ENCODE results near the gene NOTCH4. TPM values are rescaled to one million over a fixed set of nuclear protein-coding genes. Genes with fewer than 3 reads are reported as not detected.
"Not testable (repeated sequence)": the region's sequence is repeated elsewhere in the genome, so short reads cannot be mapped to it uniquely, and the experiment has no call there.

NOTCH4 gene
- 1.1 and 2.7 TPM in 2 replicates for total RNA-seq (2014; rRNA removed; shearing (Covaris generic))
- 1.0 and 1.4 TPM in 2 replicates for polyA plus RNA-seq (2015; cell fraction: cytosol; rRNA removed)
- 1.7 and 2.3 TPM in 2 replicates for polyA plus RNA-seq (2015; cell fraction: nucleus; rRNA removed)

DNA sequence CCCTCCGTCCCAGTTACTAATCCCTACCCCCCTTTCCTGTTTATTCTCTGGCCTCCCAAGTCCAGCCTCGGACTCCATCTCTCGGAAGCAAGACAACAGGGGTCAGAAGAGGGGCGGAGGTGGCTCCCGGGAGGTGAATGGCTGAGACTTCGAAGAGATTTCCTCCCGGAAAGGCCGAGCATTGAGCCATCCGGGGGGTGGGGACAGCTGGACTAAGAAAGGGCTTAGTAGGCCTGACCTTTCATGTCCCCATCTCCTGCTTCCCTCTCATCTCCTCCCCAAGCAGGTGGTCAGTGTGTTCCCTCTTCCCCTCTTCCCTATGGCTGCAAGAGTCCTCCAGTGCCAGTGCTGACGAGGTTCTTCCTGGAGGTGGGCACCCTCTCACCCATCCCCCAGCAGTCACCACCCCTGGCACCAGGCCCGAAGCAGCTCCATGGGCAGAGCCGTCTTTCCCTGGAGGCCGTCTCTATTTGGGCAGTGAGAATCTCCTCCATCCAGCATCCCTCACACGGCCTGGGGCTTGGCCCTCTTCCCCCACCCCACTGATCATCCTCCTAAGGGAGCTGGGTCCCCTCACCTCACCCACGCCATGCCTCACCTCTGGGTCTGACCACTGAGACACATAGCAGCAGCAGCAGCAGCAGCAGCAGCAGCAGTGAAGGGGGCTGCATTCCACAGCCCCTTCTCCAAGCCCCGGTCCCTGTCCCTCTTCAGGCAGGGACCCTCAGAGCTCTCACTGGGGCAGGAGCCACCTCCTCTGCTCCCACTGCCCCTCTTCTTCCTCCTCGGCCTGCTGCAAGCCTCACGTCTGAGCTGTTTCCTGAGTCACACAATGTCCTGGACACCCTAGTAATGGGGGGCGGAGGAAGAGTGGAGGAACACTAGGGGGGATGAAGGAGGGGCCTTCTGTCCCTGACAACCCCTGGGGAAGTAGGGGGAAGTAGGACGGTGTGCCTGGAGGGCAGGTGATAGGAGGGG, at the start of gene NOTCH4:
Gene NOTCH4, minus strand, starts transcription at position 810 of the 978 bp plus-strand sequence. Its CDS starts 139 bp downstream, at position 671.
- DNase-seq (ENCODE audit: low read depth), result no peak

DNA sequence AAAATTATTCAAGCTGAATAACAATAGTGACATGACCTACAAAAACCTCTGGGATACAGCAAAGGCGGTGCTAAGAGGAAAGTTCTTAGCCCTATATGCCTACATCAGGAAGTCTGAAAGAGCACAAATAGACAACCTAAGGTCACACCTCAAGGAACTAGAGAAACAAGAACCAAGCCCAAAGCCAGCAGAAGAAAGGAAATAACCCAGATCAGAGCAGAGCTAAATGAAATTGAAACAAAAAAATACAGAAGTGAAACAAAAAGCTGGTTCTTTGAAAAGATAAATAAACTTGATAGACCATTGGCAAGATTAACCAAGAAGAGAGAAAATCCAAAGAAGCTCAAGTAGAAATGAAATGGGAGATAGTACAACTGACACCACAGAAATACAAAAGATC, 47.6 kb upstream of the NOTCH4 start:
- DNase-seq (ENCODE audit: low read depth), result no peak

DNA sequence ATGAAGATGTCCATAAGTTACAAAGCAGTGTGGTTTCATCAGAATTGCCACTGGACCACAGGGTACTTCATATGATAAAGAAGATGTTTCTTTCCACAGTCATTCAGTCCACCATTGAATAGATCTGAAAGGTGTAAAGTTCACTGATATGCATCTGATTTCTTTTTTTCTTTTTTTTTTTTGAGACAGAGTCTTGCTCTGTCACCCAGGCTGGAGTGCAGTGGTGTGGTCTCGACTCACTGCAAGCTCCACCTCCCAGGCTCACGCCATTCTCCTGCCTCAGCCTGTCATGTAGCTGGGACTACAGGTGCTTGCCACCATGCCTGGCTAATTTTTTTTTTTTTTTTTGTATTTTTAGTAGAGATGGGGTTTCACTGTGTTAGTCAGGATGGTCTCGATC, 44.6 kb upstream of the NOTCH4 start:
- not testable (repeated sequence) for DNase-seq (ENCODE audit: low read depth)

DNA sequence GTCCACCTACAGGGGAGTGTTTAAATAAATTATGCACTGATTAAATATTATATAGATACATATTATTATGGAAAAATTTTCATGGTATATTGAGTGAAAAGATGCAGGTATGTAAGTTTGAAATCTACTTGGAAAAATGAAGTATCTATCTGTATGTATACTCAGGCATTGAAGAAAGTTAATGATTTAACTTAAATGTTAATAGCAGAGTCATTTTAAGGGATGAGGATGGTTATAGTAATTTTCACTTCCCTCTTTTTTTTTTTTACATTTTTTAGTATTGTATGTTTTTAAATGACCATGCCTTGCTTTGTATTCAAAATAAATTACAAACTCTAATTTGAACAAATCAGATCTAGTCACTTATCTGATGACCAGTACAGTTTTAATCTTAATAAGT, 43.2 kb upstream of the NOTCH4 start:
- DNase-seq (ENCODE audit: low read depth), result no peak

DNA sequence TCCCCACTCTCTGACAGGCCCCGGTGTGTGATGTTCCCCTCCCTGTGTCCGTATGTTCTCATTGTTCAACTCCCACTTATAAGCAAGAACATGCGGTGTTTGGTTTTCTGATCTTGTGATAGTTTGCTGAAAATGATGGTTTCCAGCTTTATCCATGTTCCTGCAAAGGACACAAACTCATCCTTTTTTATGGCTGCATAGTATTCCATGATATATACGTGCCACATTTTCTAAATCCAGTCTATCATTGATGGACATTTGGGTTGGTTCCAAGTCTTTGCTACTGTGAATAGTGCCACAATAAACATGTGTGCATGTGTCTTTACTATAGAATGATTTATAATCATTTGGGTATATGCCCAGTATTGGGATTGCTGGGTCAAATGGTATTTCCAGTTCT, 33.4 kb upstream of the NOTCH4 start:
- not testable (repeated sequence) for DNase-seq (ENCODE audit: low read depth)

DNA sequence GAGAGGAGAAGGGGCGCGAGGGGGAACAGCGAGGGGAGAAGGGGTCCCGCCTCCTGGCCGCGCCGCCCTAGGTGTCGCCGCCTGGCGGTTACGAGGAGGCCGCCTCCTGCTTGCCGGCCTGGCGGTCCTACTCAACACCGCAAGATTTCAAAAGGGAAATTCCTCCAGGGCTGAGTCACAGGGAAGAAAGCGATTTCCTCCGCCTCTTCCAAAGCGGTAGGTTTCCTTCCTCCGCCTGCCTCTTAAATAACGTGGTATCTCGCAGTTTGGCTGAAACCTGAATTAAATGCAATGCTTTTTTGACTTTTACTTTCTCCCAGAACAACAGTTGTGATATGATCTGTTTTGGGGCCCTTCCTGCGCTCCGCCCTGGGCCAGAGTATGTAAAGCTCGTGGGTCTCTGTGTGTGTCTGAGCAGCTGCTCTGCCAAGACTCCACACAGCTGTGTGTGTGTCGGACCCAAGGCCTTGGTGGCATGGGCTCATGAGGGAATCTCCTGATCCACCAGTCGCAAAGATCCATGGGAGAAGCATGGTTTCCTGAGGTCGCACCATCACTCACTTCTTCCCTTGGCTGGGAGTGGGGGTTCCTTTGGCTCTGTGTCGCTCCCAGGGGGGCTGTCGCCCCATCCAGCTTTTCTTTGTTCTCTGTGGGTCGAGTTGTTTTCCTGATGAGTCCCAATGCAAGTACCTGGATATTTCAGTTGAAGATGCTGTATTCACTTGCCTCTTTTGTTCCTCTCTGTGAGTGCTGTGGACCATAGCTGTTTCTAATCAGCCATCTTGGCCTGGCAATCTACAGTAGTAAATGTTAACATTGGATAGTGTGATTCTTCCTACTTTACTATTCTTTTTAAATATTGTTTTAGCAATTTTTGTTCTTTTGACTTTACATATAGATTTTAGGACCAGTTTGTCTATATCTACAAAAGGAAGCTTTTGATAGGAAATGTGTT, 31.6 kb upstream of the NOTCH4 start:
- peak; percentile 89 for DNase-seq (ENCODE audit: low read depth)

DNA sequence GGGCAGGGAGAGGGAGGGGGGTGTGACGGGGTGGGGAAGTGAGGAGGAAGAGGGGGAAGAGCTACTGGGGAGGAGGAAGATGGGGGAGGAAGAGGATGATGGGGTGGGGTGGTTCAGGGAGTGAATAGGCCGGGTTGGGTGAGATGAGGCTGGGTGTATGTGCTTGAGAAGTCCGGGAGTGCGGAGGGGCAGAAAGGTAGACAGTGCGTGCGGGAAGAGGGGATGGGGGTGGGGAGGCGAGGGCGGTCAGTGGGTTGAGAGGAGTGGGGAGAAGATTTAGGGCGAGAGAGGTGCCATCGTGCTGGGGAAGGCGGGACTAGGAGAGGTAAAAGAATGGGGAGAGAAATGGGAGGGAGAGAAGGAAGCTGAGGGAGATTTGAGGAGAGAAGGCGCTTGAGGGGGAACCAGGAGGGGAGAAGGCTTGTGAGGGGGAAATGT, 30.9 kb upstream of the NOTCH4 start:
- DNase-seq (ENCODE audit: low read depth), result no peak

DNA sequence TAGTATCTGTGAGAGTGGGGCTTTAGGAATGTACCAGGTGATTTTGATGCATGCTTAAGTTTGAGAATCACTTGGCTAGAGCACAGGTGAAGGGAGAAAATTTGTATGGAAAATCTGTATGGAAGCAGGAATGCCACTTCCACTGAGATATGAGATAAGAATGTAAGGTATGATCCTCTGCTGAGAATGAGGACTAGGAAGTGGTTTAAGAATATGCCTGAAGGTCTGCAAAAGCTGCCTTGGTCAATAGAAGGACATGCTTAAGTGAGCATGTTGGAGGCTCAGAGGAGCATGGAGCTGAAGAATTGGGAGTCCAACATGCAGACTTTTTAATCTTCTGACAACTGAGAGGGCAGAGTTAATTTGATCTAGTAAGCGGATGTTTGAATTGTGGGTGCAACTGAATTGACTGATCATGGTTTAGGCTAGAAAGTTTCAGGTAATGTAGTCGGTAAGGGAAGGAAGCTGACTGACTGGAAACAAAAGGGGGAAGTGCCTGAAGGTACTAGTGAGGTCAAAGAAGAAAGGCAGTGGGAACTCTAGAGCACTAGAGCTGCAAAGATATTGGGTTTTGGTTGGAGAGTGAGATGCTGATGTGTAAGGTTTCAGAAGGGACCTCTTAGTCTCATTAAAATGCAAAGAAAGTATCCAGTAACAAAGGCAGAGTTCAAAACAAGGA, 28.6 kb upstream of the NOTCH4 start:
- DNase-seq (ENCODE audit: low read depth), result no peak

DNA sequence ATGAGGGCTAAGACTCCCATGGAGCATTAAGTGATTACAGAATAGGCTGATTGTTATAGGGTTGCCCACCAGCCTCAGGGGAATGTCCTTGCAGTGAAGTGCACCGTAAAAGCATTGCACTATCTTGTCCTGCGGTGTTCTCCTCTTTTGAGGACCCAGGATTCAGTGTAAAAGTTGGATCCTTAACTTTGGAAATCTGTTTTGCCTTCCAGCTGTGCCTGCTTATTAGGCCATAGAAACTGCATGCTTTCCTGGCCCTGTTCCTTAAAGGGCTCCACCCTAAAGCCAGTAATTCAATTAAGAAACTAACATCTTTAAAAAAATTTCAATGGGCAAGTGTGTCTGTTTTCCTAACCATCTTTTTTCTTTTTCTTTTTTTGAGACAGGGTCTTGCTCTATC, 25.4 kb upstream of the NOTCH4 start:
- no peak for DNase-seq (ENCODE audit: low read depth)

DNA sequence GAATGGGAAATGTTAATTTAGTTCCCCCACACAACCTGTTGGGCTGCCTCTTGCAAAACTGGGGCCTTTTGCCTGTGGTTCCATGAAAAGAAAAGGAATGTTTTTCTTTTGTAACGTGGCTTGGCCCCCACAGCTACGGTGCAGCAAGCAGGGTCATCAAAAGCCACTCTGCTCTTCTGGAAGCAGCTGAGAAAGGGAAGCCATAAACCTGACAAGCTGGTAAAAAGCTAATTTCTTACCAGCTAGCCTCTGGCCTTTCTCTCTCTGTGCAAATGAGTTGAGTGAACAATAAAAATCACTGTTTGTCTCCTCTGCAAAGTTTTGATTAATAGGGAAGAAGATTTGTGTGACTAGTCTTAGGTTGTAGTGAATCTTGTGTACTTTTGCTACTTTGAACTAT, 23.5 kb upstream of the NOTCH4 start:
- DNase-seq (ENCODE audit: low read depth), result no peak

DNA sequence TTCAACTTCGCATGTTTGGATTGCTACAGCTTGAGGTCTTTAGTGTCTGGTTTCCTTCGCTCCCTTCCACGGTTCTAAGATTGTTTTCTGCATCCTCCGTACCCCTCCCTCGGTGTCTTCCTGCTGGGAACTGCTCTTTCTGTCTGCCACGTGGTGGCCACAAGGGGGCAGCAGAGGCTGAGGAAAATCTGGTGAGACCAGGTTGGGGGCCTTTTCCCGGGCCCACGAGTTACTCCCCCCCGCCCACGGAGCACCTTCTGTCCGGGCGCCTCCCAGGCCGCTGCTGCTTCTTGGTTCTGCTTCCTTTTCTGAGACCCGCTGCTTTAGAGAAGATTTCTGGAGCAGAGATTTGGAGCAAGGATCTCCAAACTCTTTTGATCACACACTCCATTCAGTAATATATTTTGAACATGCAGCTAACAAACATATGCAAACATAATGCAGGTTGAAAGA, 21.1 kb upstream of the NOTCH4 start:
- peak; percentile 56 for DNase-seq (ENCODE audit: low read depth)

DNA sequence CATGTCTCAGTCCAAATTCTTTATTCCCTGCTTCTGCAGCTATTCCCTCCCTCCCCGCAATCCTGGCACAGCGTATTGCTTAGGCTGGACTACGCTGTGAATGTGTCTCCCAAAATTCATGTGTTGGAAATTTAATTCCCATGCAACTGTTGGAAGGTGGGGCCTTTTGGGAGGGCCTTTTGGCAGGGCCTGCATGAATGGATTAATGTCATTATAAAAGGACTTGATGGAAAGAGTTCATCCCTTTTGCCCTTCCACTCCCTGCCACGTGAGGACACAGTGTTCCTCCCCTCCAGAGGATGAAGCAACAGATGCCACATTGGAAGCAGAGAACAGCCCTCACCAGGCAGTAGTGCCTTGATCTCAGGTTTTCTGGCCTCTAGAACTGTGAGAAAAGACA, 20.4 kb upstream of the NOTCH4 start:
- no peak for DNase-seq (ENCODE audit: low read depth)

DNA sequence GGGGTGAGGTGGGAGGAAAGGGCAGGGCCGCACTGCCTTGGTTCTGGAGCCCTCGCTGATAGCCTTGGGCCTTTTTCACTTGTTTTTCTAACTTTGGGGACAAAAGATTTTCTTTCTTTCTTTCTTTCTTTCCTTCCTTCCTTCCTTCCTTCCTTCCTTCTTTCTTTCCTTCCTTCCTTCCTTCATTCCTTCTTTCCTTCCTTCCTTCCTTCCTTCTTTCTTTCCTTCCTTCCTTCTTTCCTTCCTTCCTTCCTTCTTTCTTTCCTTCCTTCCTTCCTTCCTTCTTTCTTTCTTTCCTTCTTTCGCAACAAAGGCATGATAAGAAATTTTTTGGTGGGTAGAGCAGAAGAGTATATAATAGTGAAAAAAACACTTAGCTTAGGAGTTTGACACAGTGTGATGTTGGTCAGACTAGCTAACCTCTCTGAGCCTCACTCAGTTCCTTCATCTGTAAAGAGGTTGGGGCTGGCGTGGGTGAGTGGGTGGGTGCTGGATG, 18.5 kb upstream of the NOTCH4 start:
- DNase-seq (ENCODE audit: low read depth), result not testable (repeated sequence)

DNA sequence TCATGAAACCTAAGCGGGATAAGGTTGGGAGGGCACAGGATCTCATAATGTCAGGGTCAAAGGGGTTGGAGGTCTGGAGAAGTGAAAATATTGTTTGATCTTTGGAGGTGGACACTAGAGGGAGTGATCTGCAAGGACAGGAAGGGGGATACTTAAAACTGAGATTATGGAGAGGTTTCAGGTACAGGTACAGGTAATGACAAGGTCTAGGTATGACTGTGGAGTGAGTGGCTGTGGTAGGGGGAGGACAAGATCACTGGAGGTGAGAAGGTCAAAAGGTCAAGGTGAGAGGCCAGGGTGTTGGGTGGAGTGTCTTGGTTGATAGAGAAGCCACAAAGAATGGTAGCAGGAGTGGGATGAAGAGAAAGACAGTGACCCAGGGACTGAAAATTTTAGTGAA, 16.8 kb upstream of the NOTCH4 start:
- no peak for DNase-seq (ENCODE audit: low read depth)

DNA sequence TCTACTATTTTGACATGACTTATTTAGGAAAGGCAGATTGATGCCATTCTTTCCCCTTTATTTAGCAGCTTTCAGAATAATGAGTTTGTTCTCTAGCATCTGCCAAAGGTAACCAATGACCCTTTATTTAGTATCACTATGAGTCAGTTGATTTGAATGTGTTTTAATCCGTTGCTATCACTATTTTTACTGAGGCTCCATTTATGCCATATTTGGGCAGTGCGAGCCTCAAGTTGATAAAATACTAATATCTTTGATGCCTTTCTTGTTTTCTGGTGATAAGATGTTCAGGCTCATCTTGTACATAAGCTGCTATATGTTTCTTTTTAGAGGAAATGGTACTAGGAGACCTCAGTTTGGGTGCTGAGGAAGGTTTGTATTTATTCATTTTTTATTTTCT, 15.6 kb upstream of the NOTCH4 start:
- DNase-seq (ENCODE audit: low read depth), result no peak

DNA sequence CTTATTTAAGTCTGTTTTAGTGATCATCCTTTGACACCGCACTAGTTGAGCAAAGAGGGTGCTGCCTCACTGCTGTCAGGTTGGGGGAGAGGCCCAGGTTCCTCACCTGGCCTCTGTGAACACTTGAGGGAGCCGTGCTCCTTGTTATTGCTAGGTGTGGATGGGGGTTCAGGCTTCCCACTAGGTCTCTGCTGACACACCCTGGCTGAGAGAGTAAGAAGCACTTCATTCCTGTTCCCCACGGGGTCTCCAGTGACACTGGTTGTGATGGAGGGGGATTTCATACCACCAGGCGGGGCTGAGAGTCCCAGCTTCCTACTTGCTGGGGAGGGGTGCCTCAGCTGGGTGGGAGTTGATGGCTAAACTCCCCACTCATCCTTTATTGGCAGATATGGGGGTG, 11.1 kb upstream of the NOTCH4 start:
- no peak for DNase-seq (ENCODE audit: low read depth)

DNA sequence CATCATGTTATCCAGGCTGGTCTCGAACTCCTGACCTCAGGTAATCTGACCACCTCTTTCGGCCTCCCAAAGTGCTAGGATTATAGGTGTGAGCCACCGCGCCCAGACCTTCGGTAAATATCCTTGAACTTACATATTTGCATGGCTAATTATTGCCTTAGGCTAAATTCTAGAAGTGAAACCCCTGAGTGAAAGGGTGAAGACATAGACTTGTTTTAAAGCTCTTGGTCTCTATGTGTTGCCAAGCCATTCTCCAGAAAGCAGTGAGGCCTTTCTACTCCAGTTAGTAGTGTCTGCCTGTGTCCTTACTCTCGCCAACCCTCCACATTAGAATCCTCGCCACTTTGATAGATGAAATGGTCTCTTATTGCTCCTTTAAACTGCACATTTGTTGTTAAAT, 2.6 kb upstream of the NOTCH4 start:
- DNase-seq (ENCODE audit: low read depth), result no peak

DNA sequence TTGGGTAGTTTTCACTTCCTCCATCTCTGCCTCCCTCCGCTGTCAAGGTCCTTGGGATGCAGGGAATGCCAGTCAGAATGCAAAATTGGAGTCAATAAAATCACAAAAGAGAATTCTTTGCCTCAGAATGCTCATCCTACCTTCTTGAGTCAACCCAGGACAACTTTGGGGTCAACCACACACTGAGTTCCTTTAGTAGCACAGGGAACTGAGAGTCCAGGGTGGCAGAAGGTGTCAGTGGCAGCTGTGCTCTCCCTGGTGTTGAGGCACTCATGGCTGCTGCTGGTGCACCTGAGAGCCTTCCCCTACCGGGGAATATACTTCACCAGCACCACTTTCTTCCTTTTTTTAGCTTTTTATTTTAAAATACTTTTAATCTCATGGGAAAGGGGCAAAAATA, 829 bp upstream of the NOTCH4 start:
- DNase-seq (ENCODE audit: low read depth), result no peak

DNA sequence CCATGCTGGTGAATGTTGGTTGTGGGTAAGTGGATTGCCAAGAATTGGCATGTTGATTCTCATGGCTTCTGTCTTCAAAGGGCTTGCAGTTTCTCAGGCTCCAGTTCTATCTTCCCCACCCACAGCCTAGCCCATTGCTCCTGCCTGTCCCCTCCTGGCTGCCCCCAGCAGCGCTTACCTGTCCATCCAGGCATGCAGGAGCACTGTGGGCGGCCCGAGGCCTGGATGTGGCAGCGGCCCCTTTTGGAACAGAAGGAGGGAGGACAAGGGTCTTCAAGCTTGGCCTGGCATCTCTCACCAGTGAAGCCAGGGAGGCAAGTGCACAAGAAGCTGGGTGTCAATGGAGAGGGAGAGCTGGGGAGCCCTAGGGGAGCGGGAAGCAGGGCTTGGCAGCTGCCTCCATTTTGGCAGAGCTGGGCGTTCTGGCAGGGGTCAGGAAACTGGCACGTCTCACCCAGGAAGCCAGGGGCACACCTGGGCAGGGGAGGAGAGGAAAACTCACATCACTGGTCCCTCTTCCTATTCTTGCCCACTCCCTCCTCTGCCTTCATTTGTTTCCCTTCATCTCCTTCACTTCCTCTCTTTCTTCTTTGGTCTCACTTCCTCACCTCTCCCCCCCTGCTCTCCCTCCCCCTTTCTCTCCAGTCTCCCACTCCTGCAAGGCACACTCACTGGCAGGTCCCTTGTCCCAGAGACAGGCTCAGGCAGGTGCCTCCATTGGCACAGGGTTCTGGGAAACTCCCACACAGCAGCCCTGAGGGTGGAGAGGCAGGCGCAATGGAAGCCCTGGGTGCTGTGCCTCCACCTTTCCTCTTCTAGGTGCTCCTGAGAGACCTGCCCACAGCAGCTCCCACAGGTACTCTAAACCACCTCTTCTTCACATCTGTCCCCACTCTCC, 1.3 kb downstream of the NOTCH4 start:
- no peak for DNase-seq (ENCODE audit: low read depth)

DNA sequence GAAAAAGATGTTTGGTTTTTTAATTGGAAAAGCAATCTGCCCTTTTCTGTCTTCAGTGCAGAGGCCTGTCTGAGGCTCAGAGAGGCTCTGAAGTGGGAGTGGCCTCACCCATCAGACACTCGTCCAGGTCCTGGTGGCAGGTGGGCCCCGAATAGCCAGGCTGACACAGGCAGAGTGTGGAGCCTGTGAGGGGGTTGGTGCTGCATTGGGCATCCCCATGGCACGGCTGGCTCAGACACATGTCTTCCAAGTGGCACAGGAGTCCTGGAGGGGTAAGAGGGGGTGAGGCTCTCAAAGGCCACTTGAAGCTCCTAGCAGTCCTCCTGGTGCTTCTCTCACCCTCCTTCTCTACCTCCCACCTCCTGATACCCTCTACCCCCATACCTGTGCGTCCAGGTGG, 3.8 kb downstream of the NOTCH4 start:
- DNase-seq (ENCODE audit: low read depth), result no peak
